Endothelial cell of hepatic sinusoid (primary cell): ENCODE results near the gene PEF1.

Experiments used
- in situ Hi-C: cut with HindIII; loops from 2 replicates; pipeline ENCODE4 v1.10.0; 2017; ENCODE audit warnings: low sequenced_read_pairs

The PEF1 gene

GRCh38 chr1:31644560-31645273 is at the start of gene PEF1:
TSS of gene PEF1 (minus strand) at chr1:31644876. CDS start at chr1:31644864, 12 bp downstream.
- in situ Hi-C loops: no loop called here

- in situ Hi-C loops: no loop called here
Measured at GRCh38 chr1:31693231-31693630, 48.6 kb upstream of the PEF1 start.

- in situ Hi-C loops: no loop called here
Measured at GRCh38 chr1:31691951-31692350, 47.3 kb upstream of the PEF1 start.

- in situ Hi-C loops: no loop called here
Measured at GRCh38 chr1:31691446-31691845, 46.8 kb upstream of the PEF1 start.

GRCh38 chr1:31690921-31691320 is 46.2 kb upstream of the PEF1 start:
- in situ Hi-C loops: no loop called here

GRCh38 chr1:31689854-31690253 is 45.2 kb upstream of the PEF1 start:
- in situ Hi-C loops: no loop called here

GRCh38 chr1:31689379-31689778 is 44.7 kb upstream of the PEF1 start:
- in situ Hi-C loops: no loop called here

- in situ Hi-C loops: no loop called here
Measured at GRCh38 chr1:31688233-31688918, 43.7 kb upstream of the PEF1 start.

GRCh38 chr1:31687601-31688000 is 42.9 kb upstream of the PEF1 start:
- in situ Hi-C loops: no loop called here

- in situ Hi-C loops: no loop called here
Measured at GRCh38 chr1:31685795-31686194, 41.1 kb upstream of the PEF1 start.

GRCh38 chr1:31683997-31684396 is 39.3 kb upstream of the PEF1 start:
- in situ Hi-C loops: no loop called here

GRCh38 chr1:31681415-31681814 is 36.7 kb upstream of the PEF1 start:
- in situ Hi-C loops: no loop called here

- in situ Hi-C loops: no loop called here
Measured at GRCh38 chr1:31679676-31680230, 35.1 kb upstream of the PEF1 start.

GRCh38 chr1:31679091-31679490 is 34.4 kb upstream of the PEF1 start:
- in situ Hi-C loops: no loop called here

GRCh38 chr1:31678681-31679080 is 34.0 kb upstream of the PEF1 start:
- in situ Hi-C loops: no loop called here

- in situ Hi-C loops: no loop called here
Measured at GRCh38 chr1:31677949-31678348, 33.3 kb upstream of the PEF1 start.

GRCh38 chr1:31677401-31677800 is 32.7 kb upstream of the PEF1 start:
- in situ Hi-C loops: no loop called here

- in situ Hi-C loops: no loop called here
Measured at GRCh38 chr1:31675756-31676155, 31.1 kb upstream of the PEF1 start.

GRCh38 chr1:31675161-31675560 is 30.5 kb upstream of the PEF1 start:
- in situ Hi-C loops: no loop called here

- in situ Hi-C loops: loop anchor here (5.0 kb wide), 3 partner anchors 43 to 118 kb away; partner anchors contain the start of gene ADGRB2
Measured at GRCh38 chr1:31674626-31675025, 29.9 kb upstream of the PEF1 start.

- in situ Hi-C loops: loop anchor here (5.0 kb wide), 3 partner anchors 44 to 119 kb away; partner anchors contain the start of gene ADGRB2
Measured at GRCh38 chr1:31673433-31673832, 28.8 kb upstream of the PEF1 start.

- in situ Hi-C loops: loop anchor here (5.0 kb wide), 3 partner anchors 44 to 119 kb away; partner anchors contain the start of gene ADGRB2
Measured at GRCh38 chr1:31672986-31673385, 28.3 kb upstream of the PEF1 start.
